ENCODE measurements around the gene UNC45B.
"Not testable (repeated sequence)": the region's sequence is repeated elsewhere in the genome, so short reads cannot be mapped to it uniquely, and the experiment has no call there.

Gene UNC45B

GRCh38 chr17:35144840-35145239 lies 2.8 kb upstream of the UNC45B start:
- no peak for DNase-seq

DNA sequence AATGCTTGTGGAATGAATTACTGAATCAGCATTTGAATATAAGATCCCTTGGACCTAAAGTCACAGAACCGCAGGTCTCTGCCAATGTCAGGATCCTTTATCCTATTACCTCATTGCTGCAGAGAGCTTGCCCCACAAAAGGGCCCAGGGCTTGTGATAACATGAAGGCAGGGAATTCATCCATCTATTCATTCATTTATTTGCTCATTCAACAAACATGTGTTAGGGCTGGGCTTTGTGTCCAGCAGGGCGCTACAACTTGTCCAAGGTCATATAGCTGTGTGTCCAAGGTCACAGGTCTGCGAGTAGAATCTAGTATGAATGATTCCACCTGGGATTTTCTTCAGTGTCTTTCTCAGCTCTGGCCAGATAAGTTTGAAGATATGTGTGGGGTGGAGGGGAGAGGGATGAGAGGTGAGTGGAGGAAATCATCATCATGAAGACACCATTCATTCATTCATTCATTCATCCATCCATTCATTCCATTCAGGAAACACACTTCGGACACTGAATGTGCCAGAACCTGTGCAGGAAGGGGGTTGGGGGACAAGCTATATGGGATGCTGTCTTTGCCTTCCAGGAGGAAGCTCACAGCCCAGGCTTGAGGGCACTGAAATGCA lies 1.3 kb upstream of the UNC45B start:
- no peak for DNase-seq

DNA sequence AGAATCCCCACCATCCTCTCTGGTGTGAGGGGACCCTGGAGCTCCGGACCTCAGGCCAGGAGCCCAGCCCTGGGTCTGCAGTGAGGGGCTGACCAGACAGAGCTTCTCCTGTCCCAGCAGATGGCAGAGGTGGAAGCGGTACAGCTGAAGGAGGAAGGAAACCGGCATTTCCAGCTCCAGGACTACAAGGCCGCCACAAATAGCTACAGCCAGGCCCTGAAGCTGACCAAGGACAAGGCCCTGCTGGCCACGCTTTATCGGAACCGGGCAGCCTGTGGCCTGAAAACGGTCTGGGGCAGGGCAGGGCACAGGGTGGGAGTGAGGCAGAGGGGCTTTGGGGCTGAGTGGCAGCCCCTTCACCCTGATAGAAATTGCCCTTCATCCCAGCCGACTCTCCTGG lies 527 bp downstream of the UNC45B start:
- DNase-seq, result no peak

- DNase-seq, result no peak
Observed at GRCh38 chr17:35149941-35150340, 2.3 kb downstream of the UNC45B start.

GRCh38 chr17:35151080-35151479 lies 3.5 kb downstream of the UNC45B start:
- DNase-seq, result not testable (repeated sequence)

GRCh38 chr17:35152421-35153140 lies 5.0 kb downstream of the UNC45B start:
- no peak for DNase-seq

- DNase-seq, result no peak
Observed at GRCh38 chr17:35154196-35155165, 6.9 kb downstream of the UNC45B start.

DNA sequence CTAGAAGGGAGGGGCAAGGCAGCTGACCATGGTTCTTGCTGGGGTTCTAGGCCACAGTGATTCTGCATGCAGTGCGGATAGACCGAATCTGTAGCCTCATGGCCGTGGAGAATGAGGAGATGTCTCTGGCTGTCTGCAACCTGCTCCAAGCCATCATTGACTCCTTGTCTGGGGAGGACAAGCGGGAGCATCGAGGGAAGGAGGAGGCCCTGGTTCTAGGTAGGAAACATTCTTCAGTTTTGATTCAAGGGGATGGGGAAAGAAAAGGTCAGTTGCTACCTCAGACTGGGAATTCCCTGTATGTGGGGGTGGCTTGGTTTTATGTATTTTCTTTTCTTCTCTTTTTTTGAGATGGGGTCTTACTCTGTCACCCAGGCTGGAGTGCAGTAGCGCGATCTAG lies 7.6 kb downstream of the UNC45B start:
- DNase-seq, result no peak

DNA sequence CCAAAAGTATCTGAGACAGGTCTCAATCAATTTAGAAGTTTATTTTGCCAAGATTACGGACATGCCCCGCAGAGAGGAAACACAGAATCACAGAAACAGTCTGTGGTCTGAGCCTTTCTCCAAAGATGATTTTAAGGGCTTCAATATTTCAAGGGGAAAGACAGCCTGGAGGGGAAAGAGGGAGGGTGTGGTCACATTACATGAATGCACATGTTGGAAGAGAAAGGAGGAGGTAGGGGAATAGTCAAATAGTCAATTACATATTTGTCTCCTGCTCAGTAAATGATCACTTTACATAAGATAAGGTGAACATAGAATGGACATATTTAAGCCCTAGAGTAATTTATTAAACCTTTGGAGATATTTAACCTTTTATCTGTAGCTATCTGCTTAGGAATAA lies 12.3 kb downstream of the UNC45B start:
- DNase-seq, result no peak

GRCh38 chr17:35160354-35161201 lies 13.0 kb downstream of the UNC45B start:
- no peak for DNase-seq

DNA sequence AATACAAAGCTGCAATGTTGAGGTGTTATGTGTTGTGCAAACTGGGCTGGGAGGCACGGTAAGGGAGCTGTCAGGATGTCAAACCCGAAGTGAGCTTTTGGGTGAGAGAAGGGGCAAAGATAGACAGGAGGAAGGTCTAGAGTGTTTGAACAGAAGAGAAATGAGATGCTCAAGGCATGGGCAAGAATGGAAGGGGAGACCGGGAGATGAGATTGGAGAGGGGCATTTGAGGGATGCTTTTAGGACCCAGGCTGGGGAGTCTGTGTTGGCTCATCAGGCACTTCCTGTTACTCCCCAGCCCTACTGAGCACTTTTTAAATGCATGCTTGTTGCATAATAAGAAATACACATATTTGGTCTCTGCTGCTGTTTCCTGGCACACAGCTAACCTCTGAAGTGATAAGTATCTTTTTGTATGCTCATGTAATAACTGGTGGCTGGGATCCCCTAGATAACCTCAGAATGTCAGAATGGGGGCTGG lies 13.7 kb downstream of the UNC45B start:
- no peak for DNase-seq

- no peak for DNase-seq
Observed at GRCh38 chr17:35162755-35163154, 15.1 kb downstream of the UNC45B start.

- DNase-seq, result no peak
Observed at GRCh38 chr17:35163886-35164285, 16.3 kb downstream of the UNC45B start.

GRCh38 chr17:35164716-35165115 lies 17.1 kb downstream of the UNC45B start:
- no peak for DNase-seq

- DNase-seq, result no peak
Observed at GRCh38 chr17:35166526-35166925, 18.9 kb downstream of the UNC45B start.

GRCh38 chr17:35167046-35167445 lies 19.4 kb downstream of the UNC45B start:
- DNase-seq, result no peak

DNA sequence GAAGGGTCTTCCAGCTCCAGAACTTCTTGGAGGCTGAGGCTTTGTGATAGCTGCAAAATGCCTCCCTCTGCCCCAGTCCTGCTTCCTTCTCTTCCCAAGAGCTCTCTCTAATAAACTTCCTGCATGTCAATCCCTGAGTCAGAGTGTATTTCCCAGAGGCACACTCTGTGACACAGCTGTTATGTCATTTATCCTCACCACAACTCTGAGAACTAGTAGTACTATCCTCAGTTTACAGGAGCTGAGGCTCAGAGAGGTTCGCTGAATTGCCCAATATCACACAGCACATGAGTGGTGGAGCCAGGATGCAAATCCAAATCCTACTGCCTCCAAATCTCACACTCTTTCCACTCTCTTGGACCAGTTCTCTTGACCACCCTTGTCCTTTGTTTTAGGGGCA lies 20.0 kb downstream of the UNC45B start:
- DNase-seq, result no peak

DNA sequence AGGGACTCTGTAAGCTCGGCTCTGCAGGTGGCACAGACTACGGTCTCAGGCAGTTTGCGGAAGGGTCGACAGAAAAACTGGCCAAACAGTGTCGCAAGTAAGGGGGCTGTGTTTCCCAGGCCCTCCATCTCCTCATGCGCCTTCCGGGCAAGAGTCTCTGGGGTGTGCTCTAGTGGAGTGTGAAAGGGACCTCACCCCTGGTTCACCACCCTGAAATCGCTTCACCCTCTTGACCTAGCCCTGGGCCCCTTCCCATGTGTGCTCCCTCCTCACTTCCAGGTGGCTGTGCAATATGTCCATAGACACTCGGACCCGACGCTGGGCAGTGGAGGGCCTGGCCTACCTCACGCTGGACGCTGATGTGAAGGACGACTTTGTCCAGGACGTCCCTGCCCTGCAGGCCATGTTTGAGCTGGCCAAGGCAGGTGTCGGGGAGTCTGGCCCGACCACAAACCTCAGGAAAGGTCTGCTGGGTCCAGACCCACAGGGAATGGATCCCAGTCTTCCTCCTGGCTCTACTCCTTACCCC lies 22.3 kb downstream of the UNC45B start:
- DNase-seq, result no peak

DNA sequence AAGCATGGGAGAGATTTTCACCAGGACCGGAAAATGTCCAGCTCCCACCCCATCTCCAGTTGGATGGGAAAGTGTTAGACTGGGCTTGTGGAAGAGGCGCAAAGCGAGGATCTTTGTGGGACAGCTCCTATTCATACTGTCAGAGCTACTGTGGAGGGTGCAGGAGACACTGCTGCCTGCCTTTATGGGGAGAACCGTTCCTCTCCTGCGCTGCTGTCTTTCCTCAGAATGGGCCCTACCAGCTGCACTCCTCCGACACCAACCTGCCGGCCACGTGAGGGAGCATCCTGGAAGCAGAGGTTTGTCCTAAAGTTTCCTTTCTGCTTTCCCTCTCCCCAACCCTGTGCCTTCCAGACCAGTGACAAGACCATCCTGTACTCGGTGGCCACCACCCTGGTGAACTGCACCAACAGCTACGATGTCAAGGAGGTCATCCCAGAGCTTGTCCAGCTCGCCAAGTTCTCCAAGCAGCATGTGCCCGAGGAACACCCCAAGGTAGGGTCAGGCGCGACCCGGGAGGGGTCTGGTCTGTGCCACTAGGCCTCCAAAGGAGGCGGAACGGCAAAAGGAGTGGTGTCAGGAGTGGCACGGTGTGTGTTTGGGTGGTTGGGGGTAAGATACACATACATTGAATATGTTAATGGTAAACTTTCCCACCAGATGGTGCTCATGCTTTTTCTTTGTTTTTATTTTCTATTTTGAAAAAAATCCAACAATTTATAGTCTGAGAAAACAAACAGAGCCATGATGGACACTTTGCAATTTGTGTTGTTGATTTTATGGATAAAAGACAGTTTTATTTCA lies 23.6 kb downstream of the UNC45B start:
- no peak for DNase-seq

- no peak for DNase-seq
Observed at GRCh38 chr17:35171834-35172233, 24.2 kb downstream of the UNC45B start.

DNA sequence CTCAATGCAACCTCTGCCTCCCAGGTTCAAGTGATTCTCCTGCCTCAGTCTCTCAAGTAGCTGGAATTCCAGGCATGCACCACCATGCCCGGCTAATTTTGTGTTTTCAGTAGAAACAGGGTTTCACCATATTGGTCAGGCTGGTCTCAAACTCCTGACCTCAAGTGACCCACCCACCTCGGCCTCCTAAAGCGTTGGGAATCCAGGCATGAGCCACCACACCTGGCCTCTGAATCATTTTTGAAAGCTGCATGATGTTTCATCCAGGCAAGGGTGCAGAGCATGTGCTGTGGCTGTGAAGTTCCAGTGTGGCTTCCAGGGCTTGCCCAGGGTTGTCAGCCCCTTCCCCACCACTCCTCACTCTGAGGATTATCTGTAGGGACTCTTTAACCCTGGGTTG lies 24.7 kb downstream of the UNC45B start:
- not testable (repeated sequence) for DNase-seq
